ENCODE data around the gene HAP1.

DNA sequence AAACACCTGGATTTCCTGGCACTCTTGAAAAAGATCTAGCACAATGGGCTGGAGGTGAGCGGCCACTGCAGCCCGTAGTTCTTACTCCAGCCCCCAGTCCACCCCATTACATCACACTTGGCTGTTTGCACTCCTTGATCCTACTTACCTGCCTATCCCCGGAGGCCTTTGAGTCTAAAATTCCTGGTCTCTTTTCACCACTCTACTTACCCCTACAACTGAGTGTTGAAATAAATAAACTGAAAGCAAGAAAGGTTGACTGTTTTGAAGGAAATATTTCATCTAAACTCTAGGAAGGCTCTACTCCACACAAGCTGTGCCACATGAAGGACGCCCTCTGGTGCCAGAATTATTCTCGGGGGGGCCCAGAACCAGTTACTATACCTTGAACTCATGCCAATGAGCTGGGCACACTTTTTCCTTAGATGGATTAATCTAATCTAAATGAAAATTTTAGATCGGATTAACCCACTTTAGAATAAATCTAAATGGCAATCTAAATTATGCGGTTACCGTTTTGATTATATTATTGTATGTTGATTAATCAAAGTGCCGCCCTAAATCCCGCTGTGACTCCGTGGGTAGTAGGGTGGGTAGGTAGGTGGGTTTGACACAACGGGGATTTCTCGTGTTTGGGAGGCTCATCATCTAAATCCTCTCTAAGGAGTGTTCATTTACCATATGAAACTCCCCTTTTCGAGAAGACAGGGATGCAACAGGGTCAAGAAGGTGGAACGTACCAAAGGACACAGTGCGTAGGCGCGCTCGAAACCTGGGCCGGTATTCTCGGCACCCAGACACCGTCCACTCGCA lies 46.4 kb downstream of the HAP1 start:
- TF ChIP-seq, protein P1, sequence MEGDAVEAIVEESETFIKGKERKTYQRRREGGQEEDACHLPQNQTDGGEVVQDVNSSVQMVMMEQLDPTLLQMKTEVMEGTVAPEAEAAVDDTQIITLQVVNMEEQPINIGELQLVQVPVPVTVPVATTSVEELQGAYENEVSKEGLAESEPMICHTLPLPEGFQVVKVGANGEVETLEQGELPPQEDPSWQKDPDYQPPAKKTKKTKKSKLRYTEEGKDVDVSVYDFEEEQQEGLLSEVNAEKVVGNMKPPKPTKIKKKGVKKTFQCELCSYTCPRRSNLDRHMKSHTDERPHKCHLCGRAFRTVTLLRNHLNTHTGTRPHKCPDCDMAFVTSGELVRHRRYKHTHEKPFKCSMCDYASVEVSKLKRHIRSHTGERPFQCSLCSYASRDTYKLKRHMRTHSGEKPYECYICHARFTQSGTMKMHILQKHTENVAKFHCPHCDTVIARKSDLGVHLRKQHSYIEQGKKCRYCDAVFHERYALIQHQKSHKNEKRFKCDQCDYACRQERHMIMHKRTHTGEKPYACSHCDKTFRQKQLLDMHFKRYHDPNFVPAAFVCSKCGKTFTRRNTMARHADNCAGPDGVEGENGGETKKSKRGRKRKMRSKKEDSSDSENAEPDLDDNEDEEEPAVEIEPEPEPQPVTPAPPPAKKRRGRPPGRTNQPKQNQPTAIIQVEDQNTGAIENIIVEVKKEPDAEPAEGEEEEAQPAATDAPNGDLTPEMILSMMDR (IDR thresholded peaks at IDR 0.05): no peak
- TF ChIP-seq POLR2A (IDR thresholded peaks at IDR 0.05): no peak
